ENCODE measurements around the gene LGMN. TPM values are rescaled to one million over a fixed set of nuclear protein-coding genes. Genes with fewer than 3 reads are reported as not detected.
"Not testable (repeated sequence)": the region's sequence is repeated elsewhere in the genome, so short reads cannot be mapped to it uniquely, and the experiment has no call there.

The LGMN gene
- polyA plus RNA-seq, 3 donors: 1.7 to 3.3 (median 2.9) TPM

DNA sequence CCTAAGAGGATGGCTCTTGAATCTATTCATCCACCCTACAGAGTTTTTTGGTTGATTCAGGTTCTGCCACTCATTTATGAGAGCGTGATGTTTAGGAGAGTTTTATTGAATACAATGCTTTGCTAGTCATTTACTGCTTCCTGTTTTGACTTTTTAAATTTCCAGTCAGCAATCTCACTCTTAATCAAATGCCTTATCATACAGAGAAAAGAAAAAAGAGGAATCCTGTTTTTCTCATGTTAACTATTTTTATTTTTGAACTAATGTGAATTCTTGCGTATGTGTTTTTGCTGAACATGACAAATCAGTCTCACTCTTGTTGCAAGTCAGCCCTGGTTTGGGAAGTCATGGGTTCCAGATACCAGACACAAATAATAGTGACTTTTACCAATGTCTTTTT, 22.1 kb upstream of the LGMN start:
- Mint-ChIP-seq H3K27ac (no peak overlapping the region), H3K36me3 (no peaks in the 10 kb centered on the region), H3K27me3 (ENCODE audit: low read depth in 3 of 3) (peaks cover 0 to 15% (median 6%) of the 10 kb centered on the region in 3 donors), H3K4me1 (peaks cover 24% of the 10 kb centered on the region), H3K9me3 (no peaks in the 10 kb centered on the region), H3K4me3 (no peak overlapping the region)
- intact Hi-C loops (cut with micrococcal nuclease): no loop called here
- Histone ChIP-seq H3K36me3 (replicated peaks in 1 of 2; ENCODE audit: control insufficient read depth in 1 of 2, insufficient read depth in 2 of 2, low read length in 2 of 2) (no peaks in the 10 kb centered on the region), H3K27ac (ENCODE audit: low read depth in 1 of 2, low read length in 2 of 2) (no peak overlapping the region), H4K20me1 (ENCODE audit: insufficient read depth, low read length) (no peaks in the 10 kb centered on the region), H3K9ac (ENCODE audit: insufficient read depth, low read length, poor library complexity, severe bottlenecking) (no peak overlapping the region), H3K79me2 (ENCODE audit: insufficient read depth, low read length) (no peaks in the 10 kb centered on the region), H3K4me2 (replicated peaks; ENCODE audit: extremely low read depth, low read length, poor library complexity, severe bottlenecking) (no peak overlapping the region), H3K27me3 (ENCODE audit: control insufficient read depth in 2 of 2, insufficient read depth in 2 of 2, low read length in 2 of 2) (no peaks in the 10 kb centered on the region), H3K4me1 (ENCODE audit: control insufficient read depth in 1 of 2, insufficient read depth in 2 of 2, low read length in 2 of 2) (peaks cover 11% of the 10 kb centered on the region in 2 donors), H3K9me3 (replicated peaks in 1 of 2; ENCODE audit: control insufficient read depth in 1 of 2, insufficient read depth in 1 of 2, low read length in 2 of 2) (no peaks in the 10 kb centered on the region), H3K4me3 (replicated peaks in 1 of 3; ENCODE audit: low read depth in 2 of 3, low read length in 3 of 3) (no peak overlapping the region), H2AFZ (ENCODE audit: insufficient read depth, low read depth, low read length, poor library complexity, severe bottlenecking) (no peak overlapping the region)
- DNase-seq: no peak
- no CpG with 5 or more reads among the region's 2 CpGs for WGBS (ENCODE audit: insufficient coverage)
- TF ChIP-seq, protein P1, sequence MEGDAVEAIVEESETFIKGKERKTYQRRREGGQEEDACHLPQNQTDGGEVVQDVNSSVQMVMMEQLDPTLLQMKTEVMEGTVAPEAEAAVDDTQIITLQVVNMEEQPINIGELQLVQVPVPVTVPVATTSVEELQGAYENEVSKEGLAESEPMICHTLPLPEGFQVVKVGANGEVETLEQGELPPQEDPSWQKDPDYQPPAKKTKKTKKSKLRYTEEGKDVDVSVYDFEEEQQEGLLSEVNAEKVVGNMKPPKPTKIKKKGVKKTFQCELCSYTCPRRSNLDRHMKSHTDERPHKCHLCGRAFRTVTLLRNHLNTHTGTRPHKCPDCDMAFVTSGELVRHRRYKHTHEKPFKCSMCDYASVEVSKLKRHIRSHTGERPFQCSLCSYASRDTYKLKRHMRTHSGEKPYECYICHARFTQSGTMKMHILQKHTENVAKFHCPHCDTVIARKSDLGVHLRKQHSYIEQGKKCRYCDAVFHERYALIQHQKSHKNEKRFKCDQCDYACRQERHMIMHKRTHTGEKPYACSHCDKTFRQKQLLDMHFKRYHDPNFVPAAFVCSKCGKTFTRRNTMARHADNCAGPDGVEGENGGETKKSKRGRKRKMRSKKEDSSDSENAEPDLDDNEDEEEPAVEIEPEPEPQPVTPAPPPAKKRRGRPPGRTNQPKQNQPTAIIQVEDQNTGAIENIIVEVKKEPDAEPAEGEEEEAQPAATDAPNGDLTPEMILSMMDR (IDR thresholded peaks at IDR 0.05): no peak

DNA sequence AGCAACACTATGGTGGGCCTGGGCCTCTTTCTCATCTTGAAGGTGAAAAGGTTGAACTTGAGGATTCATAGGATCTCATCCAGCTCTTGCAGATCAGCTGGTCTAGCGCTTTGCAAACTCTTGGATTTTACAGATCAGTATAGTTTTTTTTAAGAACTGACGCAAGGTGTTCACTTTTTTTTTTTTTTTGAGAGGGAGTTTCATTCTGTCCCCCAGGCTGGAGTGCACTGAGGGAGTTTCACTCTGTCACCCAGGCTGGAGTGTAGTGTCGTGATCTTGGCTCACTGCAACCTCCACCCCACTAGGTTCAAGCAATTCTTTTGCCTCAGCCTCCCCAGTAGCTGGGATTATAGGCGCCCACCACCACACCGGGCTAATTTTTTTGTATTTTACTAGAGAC, 20.4 kb upstream of the LGMN start:
- no peaks in the 10 kb centered on the region for H3K36me3 Mint-ChIP-seq
- peaks cover 0 to 17% (median 6%) of the 10 kb centered on the region in 3 donors for H3K27me3 Mint-ChIP-seq (ENCODE audit: low read depth in 3 of 3)
- Histone ChIP-seq H3K9me3 (replicated peaks in 1 of 2; ENCODE audit: control insufficient read depth in 1 of 2, insufficient read depth in 1 of 2, low read length in 2 of 2) (no peaks in the 10 kb centered on the region), H3K36me3 (replicated peaks in 1 of 2; ENCODE audit: control insufficient read depth in 1 of 2, insufficient read depth in 2 of 2, low read length in 2 of 2) (no peaks in the 10 kb centered on the region), H3K9ac (ENCODE audit: insufficient read depth, low read length, poor library complexity, severe bottlenecking) (no peak overlapping the region), H2AFZ (ENCODE audit: insufficient read depth, low read depth, low read length, poor library complexity, severe bottlenecking) (no peak overlapping the region), H3K79me2 (ENCODE audit: insufficient read depth, low read length) (no peaks in the 10 kb centered on the region), H4K20me1 (ENCODE audit: insufficient read depth, low read length) (no peaks in the 10 kb centered on the region), H3K27me3 (ENCODE audit: control insufficient read depth in 2 of 2, insufficient read depth in 2 of 2, low read length in 2 of 2) (no peaks in the 10 kb centered on the region), H3K4me3 (replicated peaks in 1 of 3; ENCODE audit: low read depth in 2 of 3, low read length in 3 of 3) (no peak overlapping the region), H3K4me1 (ENCODE audit: control insufficient read depth in 1 of 2, insufficient read depth in 2 of 2, low read length in 2 of 2) (peaks cover 19 to 23% of the 10 kb centered on the region in 2 donors), H3K27ac (ENCODE audit: low read depth in 1 of 2, low read length in 2 of 2) (no peak overlapping the region), H3K4me2 (replicated peaks; ENCODE audit: extremely low read depth, low read length, poor library complexity, severe bottlenecking) (no peak overlapping the region)
- H3K4me1 Mint-ChIP-seq: peaks cover 22% of the 10 kb centered on the region
- 80% methylated on average over 1 of the region's 5 CpGs for WGBS (ENCODE audit: insufficient coverage)
- TF ChIP-seq, protein P1 (IDR thresholded peaks at IDR 0.05): no peak
- intact Hi-C loops (cut with micrococcal nuclease): no loop called here
- DNase-seq: no peak
- H3K4me3 Mint-ChIP-seq: no peak overlapping the region
- peak overlapping the region in 2 of 7 donors; percentile 25 to 37 for H3K27ac Mint-ChIP-seq
- peaks cover 0 to under 1% (median 0%) of the 10 kb centered on the region in 7 donors for H3K9me3 Mint-ChIP-seq

DNA sequence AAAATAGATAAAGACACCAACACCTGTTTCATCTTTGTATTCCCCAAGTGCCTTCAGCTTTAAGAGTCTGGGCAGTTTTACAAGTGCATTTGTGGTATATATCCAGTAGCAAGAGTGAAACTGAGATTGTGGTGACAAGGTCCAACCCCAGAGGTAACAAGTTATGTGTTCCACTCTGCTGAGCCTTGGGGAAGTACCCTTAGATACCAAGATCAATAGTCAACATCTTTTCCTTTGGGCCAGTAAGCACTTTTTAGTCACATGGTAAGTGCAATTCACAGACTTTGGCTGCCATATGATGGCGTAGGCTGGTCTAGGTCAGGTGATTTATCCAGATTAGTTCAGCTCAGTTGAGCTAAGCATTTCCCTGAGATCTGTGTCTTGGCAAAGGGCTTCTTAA, 19.8 kb upstream of the LGMN start:
- peaks cover 0 to 17% (median 6%) of the 10 kb centered on the region in 3 donors for H3K27me3 Mint-ChIP-seq (ENCODE audit: low read depth in 3 of 3)
- no CpG with 5 or more reads among the region's 1 CpG for WGBS (ENCODE audit: insufficient coverage)
- H3K4me3 ChIP-seq (replicated peaks in 1 of 3; ENCODE audit: low read depth in 2 of 3, low read length in 3 of 3); H3K36me3 Mint-ChIP-seq; H3K27me3 ChIP-seq (ENCODE audit: control insufficient read depth in 2 of 2, insufficient read depth in 2 of 2, low read length in 2 of 2); H3K9ac ChIP-seq (ENCODE audit: insufficient read depth, low read length, poor library complexity, severe bottlenecking); intact Hi-C loops (cut with micrococcal nuclease); H3K79me2 ChIP-seq (ENCODE audit: insufficient read depth, low read length); H3K4me3 Mint-ChIP-seq; H3K27ac ChIP-seq (ENCODE audit: low read depth in 1 of 2, low read length in 2 of 2); H3K27ac Mint-ChIP-seq; H3K36me3 ChIP-seq (replicated peaks in 1 of 2; ENCODE audit: control insufficient read depth in 1 of 2, insufficient read depth in 2 of 2, low read length in 2 of 2); H3K9me3 Mint-ChIP-seq; H3K9me3 ChIP-seq (replicated peaks in 1 of 2; ENCODE audit: control insufficient read depth in 1 of 2, insufficient read depth in 1 of 2, low read length in 2 of 2); H3K4me2 ChIP-seq (replicated peaks; ENCODE audit: extremely low read depth, low read length, poor library complexity, severe bottlenecking); H4K20me1 ChIP-seq (ENCODE audit: insufficient read depth, low read length); H2AFZ ChIP-seq (ENCODE audit: insufficient read depth, low read depth, low read length, poor library complexity, severe bottlenecking): not testable (repeated sequence)
- peaks cover 23% of the 10 kb centered on the region for H3K4me1 Mint-ChIP-seq
- H3K4me1 ChIP-seq (ENCODE audit: control insufficient read depth in 1 of 2, insufficient read depth in 2 of 2, low read length in 2 of 2): peaks cover 22 to 23% of the 10 kb centered on the region in 2 donors
- peak in 2 of 3 donors; percentile 37 to 55 for DNase-seq
